ENCODE data around the gene MMP24.

- TF ChIP-seq CTCF (conservative IDR thresholded peaks at IDR 0.05; ENCODE audit: low read depth, low read length) (no peak), EZH2 (IDR thresholded peaks at IDR 0.05; ENCODE audit: low read length, unreplicated experiment) (no peak)
These were observed 57.2 kb downstream of the MMP24 start for GRCh38 chr20:35283441-35284266.

All from PC-3 (cell line).